Stimulated activated naive B cell treated with anti-CD40 and anti-IgM and Interleukin-4, amounts not matched to agents 10 μg/mL and 1 μg/mL and 100 μg/mL, for 72 hours (primary cell): ENCODE data around the gene MMP13.

Source experiments
- ATAC-seq, 2 donors: fragments of 150-1000 bp; cut with Tn5 transposase; replicated peaks; 2 replicates each; pipeline ENCODE4 v1.10.0; 2021; ENCODE audit warnings: moderate library complexity in 1 of 2
- DNase-seq: peaks from one replicate; pipeline ENCODE4 v3.0.0; 2021
- H3K27ac Mint-ChIP-seq: one replicate; pipeline ENCODE4 v1.8.0; 2022; ENCODE audit warnings: mild to moderate bottlenecking, mixed read lengths
- H3K27me3 Mint-ChIP-seq, 2 donors: one replicate each; pipeline ENCODE4 v1.8.0; 2022; ENCODE audit warnings: mixed read lengths in 2 of 2
- H3K36me3 Mint-ChIP-seq, 2 donors: one replicate each; pipeline ENCODE4 v1.8.0; 2022; ENCODE audit warnings: mixed read lengths in 2 of 2, mild to moderate bottlenecking in 1 of 2
- H3K4me1 Mint-ChIP-seq, 2 donors: one replicate each; pipeline ENCODE4 v1.8.0; 2022; ENCODE audit warnings: mixed read lengths in 2 of 2, mild to moderate bottlenecking in 1 of 2
- H3K4me3 Mint-ChIP-seq, 2 donors: one replicate each; pipeline ENCODE4 v1.8.0; 2022; ENCODE audit warnings: mild to moderate bottlenecking in 2 of 2, mixed read lengths in 2 of 2, moderate library complexity in 1 of 2
- H3K9me3 Mint-ChIP-seq, 2 donors: one replicate each; pipeline ENCODE4 v1.8.0; 2022; ENCODE audit warnings: mixed read lengths in 2 of 2, mild to moderate bottlenecking in 1 of 2

Gene MMP13

GRCh38 chr11:102900346-102900745 is 55.2 kb downstream of the MMP13 start:
- H3K9me3 Mint-ChIP-seq: peaks cover 2 to 6% of the 10 kb centered on the region in 2 donors

More at GRCh38 chr11:102900346-102900745, 55.2 kb downstream of the MMP13 start:
- no peak overlapping the region for H3K4me3 Mint-ChIP-seq
- no peak for ATAC-seq
- H3K27me3 Mint-ChIP-seq: peaks cover 8 to 11% of the 10 kb centered on the region in 2 donors
- no peaks in the 10 kb centered on the region for H3K4me1 Mint-ChIP-seq
- no peak for DNase-seq
- no peaks in the 10 kb centered on the region for H3K36me3 Mint-ChIP-seq
- H3K27ac Mint-ChIP-seq: no peak overlapping the region
